ENCODE measurements around the gene CNOT1.

CNOT1 gene

DNA sequence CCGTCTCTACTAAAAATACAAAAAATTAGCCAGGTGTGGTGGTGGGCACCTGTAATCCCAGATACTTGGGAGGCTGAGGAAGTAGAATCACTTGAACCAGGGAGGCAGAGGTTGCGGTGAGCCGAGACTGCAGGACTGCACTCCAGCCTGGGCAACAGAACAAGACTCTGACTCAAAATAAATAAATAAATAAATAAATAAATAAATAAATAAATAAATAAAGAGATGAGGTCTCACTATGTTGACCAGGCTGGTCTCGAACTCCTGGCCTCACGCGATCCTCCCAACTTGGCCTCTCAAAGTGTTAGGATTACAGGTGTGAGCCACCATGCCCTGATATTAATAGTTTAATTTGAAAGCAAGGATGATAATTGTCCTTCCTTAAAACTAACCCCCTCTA, 7.4 kb upstream of the CNOT1 start (continued):
- peak; percentile 77 for TF ChIP-seq ZNF664 (tag by site-specific recombination; IDR thresholded peaks at IDR 0.05)
- 0 out of 2 replicates have a peak, but pooled peaks have one; percentile 9 for TF ChIP-seq ZNF292 (tag by site-specific recombination; IDR thresholded peaks at IDR 0.05; ENCODE audit: borderline replicate concordance, low read depth)
- TF ChIP-seq, protein P1, sequence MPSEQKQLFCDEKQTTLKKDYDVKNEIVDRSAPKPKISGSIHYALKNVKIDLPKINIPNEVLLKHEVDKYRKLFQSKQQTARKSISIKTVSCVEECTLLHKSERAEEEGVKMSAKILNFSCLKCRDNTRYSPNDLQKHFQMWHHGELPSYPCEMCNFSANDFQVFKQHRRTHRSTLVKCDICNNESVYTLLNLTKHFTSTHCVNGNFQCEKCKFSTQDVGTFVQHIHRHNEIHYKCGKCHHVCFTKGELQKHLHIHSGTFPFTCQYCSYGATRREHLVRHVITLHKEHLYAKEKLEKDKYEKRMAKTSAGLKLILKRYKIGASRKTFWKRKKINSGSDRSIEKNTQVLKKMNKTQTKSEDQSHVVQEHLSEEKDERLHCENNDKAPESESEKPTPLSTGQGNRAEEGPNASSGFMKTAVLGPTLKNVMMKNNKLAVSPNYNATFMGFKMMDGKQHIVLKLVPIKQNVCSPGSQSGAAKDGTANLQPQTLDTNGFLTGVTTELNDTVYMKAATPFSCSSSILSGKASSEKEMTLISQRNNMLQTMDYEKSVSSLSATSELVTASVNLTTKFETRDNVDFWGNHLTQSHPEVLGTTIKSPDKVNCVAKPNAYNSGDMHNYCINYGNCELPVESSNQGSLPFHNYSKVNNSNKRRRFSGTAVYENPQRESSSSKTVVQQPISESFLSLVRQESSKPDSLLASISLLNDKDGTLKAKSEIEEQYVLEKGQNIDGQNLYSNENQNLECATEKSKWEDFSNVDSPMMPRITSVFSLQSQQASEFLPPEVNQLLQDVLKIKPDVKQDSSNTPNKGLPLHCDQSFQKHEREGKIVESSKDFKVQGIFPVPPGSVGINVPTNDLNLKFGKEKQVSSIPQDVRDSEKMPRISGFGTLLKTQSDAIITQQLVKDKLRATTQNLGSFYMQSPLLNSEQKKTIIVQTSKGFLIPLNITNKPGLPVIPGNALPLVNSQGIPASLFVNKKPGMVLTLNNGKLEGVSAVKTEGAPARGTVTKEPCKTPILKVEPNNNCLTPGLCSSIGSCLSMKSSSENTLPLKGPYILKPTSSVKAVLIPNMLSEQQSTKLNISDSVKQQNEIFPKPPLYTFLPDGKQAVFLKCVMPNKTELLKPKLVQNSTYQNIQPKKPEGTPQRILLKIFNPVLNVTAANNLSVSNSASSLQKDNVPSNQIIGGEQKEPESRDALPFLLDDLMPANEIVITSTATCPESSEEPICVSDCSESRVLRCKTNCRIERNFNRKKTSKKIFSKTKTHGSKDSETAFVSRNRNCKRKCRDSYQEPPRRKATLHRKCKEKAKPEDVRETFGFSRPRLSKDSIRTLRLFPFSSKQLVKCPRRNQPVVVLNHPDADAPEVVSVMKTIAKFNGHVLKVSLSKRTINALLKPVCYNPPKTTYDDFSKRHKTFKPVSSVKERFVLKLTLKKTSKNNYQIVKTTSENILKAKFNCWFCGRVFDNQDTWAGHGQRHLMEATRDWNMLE (tag by site-specific recombination; conservative IDR thresholded peaks at IDR 0.05; ENCODE audit: low read depth): peak; percentile 86
- TF ChIP-seq ZNF121 (tag by site-specific recombination; IDR thresholded peaks at IDR 0.05): peak; percentile 36; the same call in 1 of the 2 replicates
- TF ChIP-seq OVOL3 (tag by site-specific recombination; IDR thresholded peaks at IDR 0.05): 0 out of 2 replicates have a peak, but pooled peaks have one; percentile 16
- TF ChIP-seq, protein P2, sequence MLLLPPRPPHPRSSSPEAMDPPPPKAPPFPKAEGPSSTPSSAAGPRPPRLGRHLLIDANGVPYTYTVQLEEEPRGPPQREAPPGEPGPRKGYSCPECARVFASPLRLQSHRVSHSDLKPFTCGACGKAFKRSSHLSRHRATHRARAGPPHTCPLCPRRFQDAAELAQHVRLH (tag by site-specific recombination; IDR thresholded peaks at IDR 0.05): peak; percentile 53; the same call in 1 of the 2 replicates
- peak; percentile 71 for TF ChIP-seq ZXDB (tag by site-specific recombination; IDR thresholded peaks at IDR 0.05)
- TF ChIP-seq, protein P3, sequence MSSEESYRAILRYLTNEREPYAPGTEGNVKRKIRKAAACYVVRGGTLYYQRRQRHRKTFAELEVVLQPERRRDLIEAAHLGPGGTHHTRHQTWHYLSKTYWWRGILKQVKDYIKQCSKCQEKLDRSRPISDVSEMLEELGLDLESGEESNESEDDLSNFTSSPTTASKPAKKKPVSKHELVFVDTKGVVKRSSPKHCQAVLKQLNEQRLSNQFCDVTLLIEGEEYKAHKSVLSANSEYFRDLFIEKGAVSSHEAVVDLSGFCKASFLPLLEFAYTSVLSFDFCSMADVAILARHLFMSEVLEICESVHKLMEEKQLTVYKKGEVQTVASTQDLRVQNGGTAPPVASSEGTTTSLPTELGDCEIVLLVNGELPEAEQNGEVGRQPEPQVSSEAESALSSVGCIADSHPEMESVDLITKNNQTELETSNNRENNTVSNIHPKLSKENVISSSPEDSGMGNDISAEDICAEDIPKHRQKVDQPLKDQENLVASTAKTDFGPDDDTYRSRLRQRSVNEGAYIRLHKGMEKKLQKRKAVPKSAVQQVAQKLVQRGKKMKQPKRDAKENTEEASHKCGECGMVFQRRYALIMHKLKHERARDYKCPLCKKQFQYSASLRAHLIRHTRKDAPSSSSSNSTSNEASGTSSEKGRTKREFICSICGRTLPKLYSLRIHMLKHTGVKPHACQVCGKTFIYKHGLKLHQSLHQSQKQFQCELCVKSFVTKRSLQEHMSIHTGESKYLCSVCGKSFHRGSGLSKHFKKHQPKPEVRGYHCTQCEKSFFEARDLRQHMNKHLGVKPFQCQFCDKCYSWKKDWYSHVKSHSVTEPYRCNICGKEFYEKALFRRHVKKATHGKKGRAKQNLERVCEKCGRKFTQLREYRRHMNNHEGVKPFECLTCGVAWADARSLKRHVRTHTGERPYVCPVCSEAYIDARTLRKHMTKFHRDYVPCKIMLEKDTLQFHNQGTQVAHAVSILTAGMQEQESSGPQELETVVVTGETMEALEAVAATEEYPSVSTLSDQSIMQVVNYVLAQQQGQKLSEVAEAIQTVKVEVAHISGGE (tag by site-specific recombination; conservative IDR thresholded peaks at IDR 0.05; ENCODE audit: low read depth): peak; percentile 72
- 0 out of 2 replicates have a peak, but pooled peaks have one; percentile 31 for TF ChIP-seq ZBTB21 (tag by site-specific recombination; IDR thresholded peaks at IDR 0.05)
- 0 out of 2 replicates have a peak, but pooled peaks have one; percentile 30 for TF ChIP-seq ZNF266 (tag by site-specific recombination; IDR thresholded peaks at IDR 0.05; ENCODE audit: low read depth)
- TF ChIP-seq GFI1B (tag by site-specific recombination; IDR thresholded peaks at IDR 0.05): 0 out of 2 replicates have a peak, but pooled peaks have one; percentile 57
- TF ChIP-seq ZNF555 (tag by site-specific recombination; conservative IDR thresholded peaks at IDR 0.05): peak; percentile 91
- TF ChIP-seq, protein P4, sequence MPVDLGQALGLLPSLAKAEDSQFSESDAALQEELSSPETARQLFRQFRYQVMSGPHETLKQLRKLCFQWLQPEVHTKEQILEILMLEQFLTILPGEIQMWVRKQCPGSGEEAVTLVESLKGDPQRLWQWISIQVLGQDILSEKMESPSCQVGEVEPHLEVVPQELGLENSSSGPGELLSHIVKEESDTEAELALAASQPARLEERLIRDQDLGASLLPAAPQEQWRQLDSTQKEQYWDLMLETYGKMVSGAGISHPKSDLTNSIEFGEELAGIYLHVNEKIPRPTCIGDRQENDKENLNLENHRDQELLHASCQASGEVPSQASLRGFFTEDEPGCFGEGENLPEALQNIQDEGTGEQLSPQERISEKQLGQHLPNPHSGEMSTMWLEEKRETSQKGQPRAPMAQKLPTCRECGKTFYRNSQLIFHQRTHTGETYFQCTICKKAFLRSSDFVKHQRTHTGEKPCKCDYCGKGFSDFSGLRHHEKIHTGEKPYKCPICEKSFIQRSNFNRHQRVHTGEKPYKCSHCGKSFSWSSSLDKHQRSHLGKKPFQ (tag by site-specific recombination; IDR thresholded peaks at IDR 0.05): 0 out of 2 replicates have a peak, but pooled peaks have one; percentile 29
- peak; percentile 83 for TF ChIP-seq ZNF433 (tag by site-specific recombination; IDR thresholded peaks at IDR 0.05; ENCODE audit: low read depth)

DNA sequence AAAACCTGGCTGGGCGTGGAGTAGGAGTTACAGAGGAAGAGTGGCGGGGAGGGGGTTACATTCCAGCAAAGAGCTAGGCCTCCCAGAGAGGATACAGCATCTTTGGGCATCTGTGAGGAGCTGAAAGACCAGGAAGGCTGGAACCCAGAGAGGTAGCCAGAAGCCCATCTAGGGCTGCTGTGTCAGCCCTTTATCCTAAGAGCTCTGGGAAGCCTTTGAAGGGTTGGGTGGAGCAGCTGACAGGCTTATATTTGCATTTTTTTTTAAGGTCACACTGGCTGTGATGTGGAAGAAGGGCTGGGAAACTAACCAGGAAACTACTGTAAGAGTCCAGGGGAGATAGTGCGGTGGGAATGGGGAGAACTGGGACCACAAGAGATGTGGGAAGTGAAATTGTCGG, 6.8 kb upstream of the CNOT1 start:
- Histone ChIP-seq H3K9me3 (ENCODE audit: control insufficient read depth, insufficient read depth, low read depth, low read length) (no peaks in the 10 kb centered on the region), H3K4me1 (ENCODE audit: control insufficient read depth, insufficient read depth, low read length) (no peaks in the 10 kb centered on the region), H3K4me3 (ENCODE audit: low read depth, low read length) (no peak overlapping the region), H3K27ac (ENCODE audit: extremely low read depth, low read depth, low read length) (no peak overlapping the region), H3K36me3 (ENCODE audit: control insufficient read depth in 2 of 2, insufficient read depth in 1 of 2, low read length in 2 of 2) (no peaks in the 10 kb centered on the region)
- ChIA-PET CTCF (interaction anchor here (0.7 kb wide), 1 partner anchor 26 kb away, joined by 3 read pairs; no protein-coding TSS in a partner anchor), POLR2A (no interaction called here)
- TF ChIP-seq ZNF621 (tag by site-specific recombination; IDR thresholded peaks at IDR 0.05): no peak
- no peak for TF ChIP-seq SETDB1 (IDR thresholded peaks at IDR 0.05; ENCODE audit: insufficient read length, low read length)
- no peak for TF ChIP-seq ZNF211 (tag by site-specific recombination; IDR thresholded peaks at IDR 0.05; ENCODE audit: low read depth)
- no peak for TF ChIP-seq OSR2 (tag by site-specific recombination; IDR thresholded peaks at IDR 0.05)
- TF ChIP-seq KLF1 (tag by site-specific recombination; IDR thresholded peaks at IDR 0.05): no peak
- TF ChIP-seq ZNF777 (tag by site-specific recombination; IDR thresholded peaks at IDR 0.05; ENCODE audit: borderline replicate concordance): no peak
- TF ChIP-seq, protein P5, sequence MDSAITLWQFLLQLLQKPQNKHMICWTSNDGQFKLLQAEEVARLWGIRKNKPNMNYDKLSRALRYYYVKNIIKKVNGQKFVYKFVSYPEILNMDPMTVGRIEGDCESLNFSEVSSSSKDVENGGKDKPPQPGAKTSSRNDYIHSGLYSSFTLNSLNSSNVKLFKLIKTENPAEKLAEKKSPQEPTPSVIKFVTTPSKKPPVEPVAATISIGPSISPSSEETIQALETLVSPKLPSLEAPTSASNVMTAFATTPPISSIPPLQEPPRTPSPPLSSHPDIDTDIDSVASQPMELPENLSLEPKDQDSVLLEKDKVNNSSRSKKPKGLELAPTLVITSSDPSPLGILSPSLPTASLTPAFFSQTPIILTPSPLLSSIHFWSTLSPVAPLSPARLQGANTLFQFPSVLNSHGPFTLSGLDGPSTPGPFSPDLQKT (IDR thresholded peaks at IDR 0.05; ENCODE audit: borderline replicate concordance, low read depth, low read length): no peak
- TF ChIP-seq TCF7L2 (IDR thresholded peaks at IDR 0.05; ENCODE audit: borderline replicate concordance, low read depth, low read length): no peak
- no peak for TF ChIP-seq ZNF324 (tag by site-specific recombination; IDR thresholded peaks at IDR 0.05)
- no peak for TF ChIP-seq HOXA7 (CRISPR knock-in tag; IDR thresholded peaks at IDR 0.05; ENCODE audit: borderline replicate concordance)
